Measurements from ENCODE around the gene FOXP1. TPM values are rescaled to one million over a fixed set of nuclear protein-coding genes. Genes with fewer than 3 reads are reported as not detected.

The FOXP1 gene
- total RNA-seq, 2 donors from 2014 or later: 41.7 to 94.3 TPM

DNA sequence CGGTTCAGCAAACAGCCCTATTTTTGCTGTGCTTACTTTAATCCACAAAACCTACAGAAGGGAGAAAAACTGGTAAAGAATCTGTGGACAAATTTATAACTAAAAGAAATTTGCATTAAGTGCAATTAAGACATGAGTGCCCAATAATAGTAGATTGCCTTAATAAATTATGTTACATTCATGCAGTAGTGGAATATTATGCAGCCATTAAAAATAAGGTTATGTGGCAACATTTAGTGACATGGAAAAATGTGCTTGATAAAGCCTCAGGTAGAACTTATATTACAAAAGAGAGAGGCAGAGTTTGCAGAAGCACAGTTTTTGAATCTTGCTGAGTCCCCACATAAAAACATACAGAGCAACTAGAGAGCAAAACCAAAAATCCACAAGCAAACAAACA is 253.0 kb downstream of the FOXP1 start:
- no peak overlapping the region for H3K4me3 ChIP-seq (ENCODE audit: low read length)
- no peak overlapping the region for H3K9ac ChIP-seq (ENCODE audit: extremely low read depth, low read length, poor library complexity, severe bottlenecking)
- no peak overlapping the region for H3K4me3 Mint-ChIP-seq
- WGBS, 2 experiments (ENCODE audit: insufficient coverage in 1 of 2, insufficient read length in 1 of 2): 100% methylated on average over 1 of the region's 1 CpG; no CpG with 5 or more reads in 1 of the 2 experiments
- no peaks in the 10 kb centered on the region for H3K4me1 Mint-ChIP-seq
- peaks cover 6% of the 10 kb centered on the region for H3K9me3 ChIP-seq (ENCODE audit: control insufficient read depth, low read length)
- no peaks in the 10 kb centered on the region for H3K27me3 Mint-ChIP-seq (ENCODE audit: insufficient read depth)
- H3K9me3 Mint-ChIP-seq: peaks cover 24% of the 10 kb centered on the region
- H3K27ac Mint-ChIP-seq: no peak overlapping the region
- H3K36me3 ChIP-seq (ENCODE audit: control insufficient read depth, insufficient read depth, low read length): no peaks in the 10 kb centered on the region
- no peaks in the 10 kb centered on the region for H3K27me3 ChIP-seq (ENCODE audit: control insufficient read depth, insufficient read depth, low read length, poor library complexity, severe bottlenecking)
- DNase-seq: no peak
- H3K27ac ChIP-seq (ENCODE audit: low read depth, low read length): no peak overlapping the region
- no peaks in the 10 kb centered on the region for H3K4me1 ChIP-seq (ENCODE audit: control insufficient read depth, insufficient read depth, low read length)
- peaks cover 45% of the 10 kb centered on the region for H3K36me3 Mint-ChIP-seq (ENCODE audit: low read depth)
- TF ChIP-seq, protein P1, sequence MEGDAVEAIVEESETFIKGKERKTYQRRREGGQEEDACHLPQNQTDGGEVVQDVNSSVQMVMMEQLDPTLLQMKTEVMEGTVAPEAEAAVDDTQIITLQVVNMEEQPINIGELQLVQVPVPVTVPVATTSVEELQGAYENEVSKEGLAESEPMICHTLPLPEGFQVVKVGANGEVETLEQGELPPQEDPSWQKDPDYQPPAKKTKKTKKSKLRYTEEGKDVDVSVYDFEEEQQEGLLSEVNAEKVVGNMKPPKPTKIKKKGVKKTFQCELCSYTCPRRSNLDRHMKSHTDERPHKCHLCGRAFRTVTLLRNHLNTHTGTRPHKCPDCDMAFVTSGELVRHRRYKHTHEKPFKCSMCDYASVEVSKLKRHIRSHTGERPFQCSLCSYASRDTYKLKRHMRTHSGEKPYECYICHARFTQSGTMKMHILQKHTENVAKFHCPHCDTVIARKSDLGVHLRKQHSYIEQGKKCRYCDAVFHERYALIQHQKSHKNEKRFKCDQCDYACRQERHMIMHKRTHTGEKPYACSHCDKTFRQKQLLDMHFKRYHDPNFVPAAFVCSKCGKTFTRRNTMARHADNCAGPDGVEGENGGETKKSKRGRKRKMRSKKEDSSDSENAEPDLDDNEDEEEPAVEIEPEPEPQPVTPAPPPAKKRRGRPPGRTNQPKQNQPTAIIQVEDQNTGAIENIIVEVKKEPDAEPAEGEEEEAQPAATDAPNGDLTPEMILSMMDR (conservative IDR thresholded peaks at IDR 0.05): no peak

DNA sequence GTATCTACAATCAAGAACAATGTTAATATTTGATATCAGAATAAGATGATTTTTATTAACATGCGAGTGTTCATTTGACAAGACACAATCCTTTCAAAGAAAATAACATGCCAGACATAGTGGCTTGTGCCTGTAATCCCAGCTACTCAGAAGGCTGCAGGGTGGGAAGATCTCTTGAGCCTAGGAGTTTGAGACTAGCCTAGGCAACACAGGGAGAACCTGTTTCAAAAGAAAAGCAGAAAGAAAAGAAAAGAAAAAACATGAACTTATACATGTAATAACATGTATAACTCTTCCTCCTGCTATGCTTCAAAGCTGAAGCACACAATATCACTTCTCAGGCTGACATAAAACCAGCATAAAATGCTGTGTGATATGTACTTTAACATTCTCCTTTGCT is 253.7 kb downstream of the FOXP1 start:
- Mint-ChIP-seq H3K36me3 (ENCODE audit: low read depth) (peaks cover 45% of the 10 kb centered on the region), H3K4me3 (no peak overlapping the region), H3K4me1 (no peaks in the 10 kb centered on the region), H3K27me3 (ENCODE audit: insufficient read depth) (no peaks in the 10 kb centered on the region), H3K9me3 (peaks cover 24% of the 10 kb centered on the region), H3K27ac (no peak overlapping the region)
- Histone ChIP-seq H3K4me1 (ENCODE audit: control insufficient read depth, insufficient read depth, low read length) (no peaks in the 10 kb centered on the region), H3K36me3 (ENCODE audit: control insufficient read depth, insufficient read depth, low read length) (no peaks in the 10 kb centered on the region), H3K4me3 (ENCODE audit: low read length) (no peak overlapping the region), H3K9ac (ENCODE audit: extremely low read depth, low read length, poor library complexity, severe bottlenecking) (no peak overlapping the region), H3K27ac (ENCODE audit: low read depth, low read length) (no peak overlapping the region), H3K9me3 (ENCODE audit: control insufficient read depth, low read length) (peaks cover 6% of the 10 kb centered on the region), H3K27me3 (ENCODE audit: control insufficient read depth, insufficient read depth, low read length, poor library complexity, severe bottlenecking) (no peaks in the 10 kb centered on the region)
- TF ChIP-seq, protein P1 (conservative IDR thresholded peaks at IDR 0.05): no peak
- 93% methylated on average over 1 of the region's 1 CpG; no CpG with 5 or more reads in 1 of the 2 experiments for WGBS, 2 experiments (ENCODE audit: insufficient coverage in 1 of 2, insufficient read length in 1 of 2)
- DNase-seq: no peak

DNA sequence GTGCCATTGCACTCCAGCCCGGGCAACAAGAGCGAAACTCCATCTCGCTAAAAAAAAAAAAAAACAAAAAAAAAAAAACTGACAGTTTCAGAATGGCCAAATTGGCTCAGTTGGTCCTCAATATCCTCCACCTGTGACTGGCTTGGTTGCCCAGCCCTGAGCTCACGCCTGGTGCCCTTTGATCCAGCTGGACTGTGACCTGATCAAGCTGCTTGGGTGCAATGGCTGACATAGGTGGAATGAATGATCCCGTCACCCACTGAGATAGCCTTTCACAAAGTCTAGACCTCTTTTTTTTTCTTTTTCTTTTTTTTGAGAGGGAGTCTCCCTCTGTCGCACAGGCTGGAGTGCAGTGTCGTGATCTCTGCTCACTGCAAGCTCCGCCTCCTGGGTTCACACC is 254.6 kb downstream of the FOXP1 start:
- peaks cover 36% of the 10 kb centered on the region for H3K36me3 Mint-ChIP-seq (ENCODE audit: low read depth)
- no peak for DNase-seq
- no peaks in the 10 kb centered on the region for H3K4me1 Mint-ChIP-seq
- TF ChIP-seq, protein P1 (conservative IDR thresholded peaks at IDR 0.05): no peak
- H3K27ac Mint-ChIP-seq: no peak overlapping the region
- Histone ChIP-seq H3K36me3 (ENCODE audit: control insufficient read depth, insufficient read depth, low read length) (no peaks in the 10 kb centered on the region), H3K9me3 (ENCODE audit: control insufficient read depth, low read length) (peaks cover 6% of the 10 kb centered on the region), H3K9ac (ENCODE audit: extremely low read depth, low read length, poor library complexity, severe bottlenecking) (no peak overlapping the region), H3K27me3 (ENCODE audit: control insufficient read depth, insufficient read depth, low read length, poor library complexity, severe bottlenecking) (no peaks in the 10 kb centered on the region), H3K27ac (ENCODE audit: low read depth, low read length) (no peak overlapping the region), H3K4me3 (ENCODE audit: low read length) (no peak overlapping the region), H3K4me1 (ENCODE audit: control insufficient read depth, insufficient read depth, low read length) (no peaks in the 10 kb centered on the region)
- peaks cover 27% of the 10 kb centered on the region for H3K9me3 Mint-ChIP-seq
- H3K4me3 Mint-ChIP-seq: no peak overlapping the region
- H3K27me3 Mint-ChIP-seq (ENCODE audit: insufficient read depth): no peaks in the 10 kb centered on the region
- 80 to 92% methylated on average over 1 to 8 of the region's 8 CpGs for WGBS, 2 experiments (ENCODE audit: insufficient coverage in 1 of 2, insufficient read length in 1 of 2)
